Activated effector memory CD4-positive, alpha-beta T cell treated with anti-CD3 and anti-CD28 coated beads, Interleukin-2, amount 50 U/mL, for 16 hours (primary cell): ENCODE data around the gene TFE3.
"Not testable (repeated sequence)": the region's sequence is repeated elsewhere in the genome, so short reads cannot be mapped to it uniquely, and the experiment has no call there.

Source experiments
- DNase-seq: peaks from one replicate; pipeline ENCODE4 v3.0.0-alpha.2; 2020

Gene TFE3

DNA sequence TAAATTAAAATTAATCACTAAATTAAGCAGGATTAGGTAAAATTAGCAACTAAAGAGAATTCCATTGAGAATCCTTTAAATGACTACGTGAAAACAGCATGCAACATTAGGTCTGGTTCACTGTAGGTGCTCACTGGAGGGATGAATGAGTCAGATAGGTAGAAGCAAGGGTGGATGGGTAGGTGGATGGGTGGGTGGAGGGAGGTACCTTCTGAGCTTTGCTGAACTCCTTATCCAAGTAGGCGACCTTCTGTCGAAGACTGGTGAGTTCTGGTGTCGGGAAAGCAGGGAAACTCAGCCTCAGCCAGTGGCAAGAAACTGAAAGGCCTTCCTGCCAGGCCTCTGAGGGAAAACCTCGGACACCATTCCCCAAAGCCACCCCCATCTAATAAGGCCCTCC, 44.1 kb downstream of the TFE3 start:
- DNase-seq = no peak

DNA sequence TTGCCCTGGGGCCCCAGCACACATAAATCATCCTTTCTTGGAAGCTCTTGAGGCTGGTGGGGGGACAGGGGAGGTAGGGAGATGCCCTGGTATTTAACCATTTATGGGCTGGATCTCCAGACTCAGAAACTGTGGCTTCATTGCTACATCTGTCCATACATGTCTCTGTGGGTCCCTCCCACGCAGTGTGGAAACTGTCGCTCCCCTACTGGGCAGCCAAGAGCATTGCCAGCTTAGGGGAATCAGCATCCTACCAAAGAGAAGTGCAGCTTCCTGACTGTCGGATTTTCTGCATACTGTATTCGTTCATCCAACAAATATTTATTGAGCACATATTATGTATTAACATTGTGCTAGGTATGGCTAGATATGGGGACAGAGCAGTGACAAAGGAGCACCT, 44.8 kb downstream of the TFE3 start:
- DNase-seq = no peak

DNA sequence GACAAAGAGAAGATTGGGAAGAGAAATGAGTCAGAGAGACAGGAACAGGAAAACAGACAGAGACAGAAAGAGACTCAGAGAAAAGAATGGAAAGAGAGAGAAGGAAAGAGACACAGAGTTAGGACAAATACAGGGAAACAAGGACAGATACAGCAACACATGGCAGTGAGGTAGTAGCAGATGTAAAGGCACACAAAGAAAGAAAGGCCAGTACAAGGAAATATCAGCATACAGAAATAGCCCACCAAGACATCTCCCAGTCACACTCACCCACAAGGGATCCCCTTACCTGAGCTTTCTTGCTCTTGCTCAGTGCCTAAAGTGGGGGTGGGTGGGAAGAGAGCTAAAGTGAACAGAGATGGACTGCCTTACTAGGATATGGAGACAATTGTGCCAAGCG, 45.3 kb downstream of the TFE3 start:
- no peak for DNase-seq

DNA sequence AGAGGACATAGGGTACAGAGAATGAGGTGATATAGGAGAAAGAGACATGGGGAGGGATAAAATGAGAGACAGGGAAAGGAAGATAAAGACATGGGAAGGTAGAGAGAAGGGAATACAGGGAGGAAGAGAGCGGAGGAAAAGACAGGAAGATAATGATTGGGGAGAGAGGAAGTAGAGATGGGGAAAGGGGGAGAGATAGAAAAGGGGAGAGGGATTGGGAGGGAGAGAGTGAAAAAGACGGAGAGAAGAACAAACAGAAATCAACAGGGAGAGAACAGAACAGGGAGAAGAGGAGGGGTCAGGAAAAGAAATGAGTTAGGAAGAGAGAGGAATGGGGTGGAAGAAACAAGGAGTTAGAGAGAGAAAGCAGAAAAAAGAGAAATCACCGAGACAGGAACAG, 45.7 kb downstream of the TFE3 start:
- DNase-seq = no peak

DNA sequence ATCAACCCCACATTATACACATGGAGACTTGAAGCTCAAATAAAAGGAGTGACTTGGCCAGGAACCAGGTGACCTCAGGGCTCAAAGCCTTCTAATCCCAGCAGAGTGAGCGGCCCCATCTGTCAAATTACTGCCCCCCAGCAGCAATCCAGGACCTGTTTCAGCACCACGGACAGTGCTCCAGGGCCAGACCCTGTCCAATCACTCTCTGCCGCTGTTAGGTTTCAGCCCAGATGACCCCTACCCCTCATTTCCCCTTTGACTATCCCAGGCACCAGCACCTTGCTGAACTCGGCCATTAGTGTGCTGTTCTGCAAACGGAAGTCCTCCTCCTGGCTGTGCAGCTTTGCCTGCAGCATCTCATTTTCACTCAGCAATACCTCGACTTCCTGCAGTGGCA, 46.2 kb downstream of the TFE3 start:
- DNase-seq = no peak

DNA sequence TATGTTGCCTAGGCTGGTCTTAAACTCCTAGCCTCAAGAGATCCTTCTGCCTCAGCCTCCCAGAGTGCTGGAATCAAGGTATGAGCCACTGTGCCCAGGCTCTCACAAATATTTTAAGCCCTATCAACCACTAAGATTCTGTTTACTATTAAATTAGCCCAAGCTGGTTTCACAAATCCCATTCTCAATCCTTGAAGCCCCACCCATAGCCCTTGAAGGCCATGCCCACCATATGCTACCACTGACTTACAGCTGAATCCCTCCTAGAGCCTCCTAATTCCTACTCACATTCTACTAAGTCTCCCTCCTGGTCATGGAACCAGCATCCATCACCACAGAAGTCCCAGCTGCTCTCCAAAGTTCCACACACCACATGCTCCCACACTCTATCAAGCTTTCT, 50.8 kb downstream of the TFE3 start:
- no peak for DNase-seq

DNA sequence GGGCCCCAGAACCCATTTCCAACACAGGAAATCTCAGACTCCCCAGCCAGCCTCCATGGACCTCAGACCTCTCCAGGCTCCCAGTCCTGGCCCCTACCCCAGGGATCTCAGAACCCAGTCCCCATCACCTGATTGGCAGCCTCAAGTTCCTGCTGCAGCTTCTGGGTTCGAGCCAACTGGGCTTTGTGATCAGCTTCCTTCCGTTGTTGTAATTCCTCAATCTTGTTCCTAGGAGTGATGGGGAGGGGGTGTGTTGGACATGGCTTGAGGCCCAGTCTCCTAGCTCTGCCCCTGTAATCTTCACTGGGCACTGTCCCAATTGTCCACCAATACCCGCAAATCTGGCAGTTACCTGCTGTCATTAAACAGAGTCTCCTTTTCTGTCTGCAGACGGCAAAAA, 53.7 kb downstream of the TFE3 start:
- DNase-seq = no peak

DNA sequence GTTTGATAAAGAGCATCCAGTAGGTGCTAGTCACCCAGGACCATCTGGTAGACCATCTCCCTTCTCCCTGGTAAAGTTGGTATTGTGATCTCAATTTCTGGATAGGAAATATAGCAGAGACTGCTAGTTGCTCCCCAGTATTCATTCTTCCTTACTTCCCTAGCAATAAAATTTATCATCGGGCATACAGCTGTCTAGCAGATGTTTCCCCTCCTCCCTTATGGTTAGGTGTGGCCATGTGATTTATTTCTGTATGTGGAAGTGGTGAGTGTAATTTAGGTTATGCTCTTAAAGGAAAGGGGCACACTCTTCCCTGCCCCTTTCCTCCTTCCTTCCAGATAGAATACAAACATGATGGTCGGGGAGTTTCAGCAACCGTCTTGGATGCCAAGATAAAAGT, 59.3 kb downstream of the TFE3 start:
- no peak for DNase-seq

DNA sequence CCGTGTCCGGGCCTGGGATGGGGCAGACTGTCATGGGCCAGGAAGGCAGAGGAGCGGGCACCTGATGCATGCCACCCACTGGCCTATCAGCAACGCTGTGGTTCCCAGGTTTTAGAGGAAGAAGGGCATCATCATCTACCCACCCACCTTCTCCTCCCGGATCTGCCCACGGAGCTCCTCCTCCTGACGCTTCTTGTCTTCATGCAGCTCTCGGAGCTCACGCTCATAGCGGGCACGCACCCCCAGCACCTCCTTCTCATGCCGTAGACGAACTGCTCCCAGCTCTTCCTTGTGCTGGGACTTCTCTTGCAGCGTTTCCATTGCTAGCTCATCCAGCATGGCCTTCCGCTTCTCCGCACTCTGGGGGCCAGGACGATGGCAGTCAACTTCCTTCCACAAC, 60.1 kb downstream of the TFE3 start:
- DNase-seq = no peak

DNA sequence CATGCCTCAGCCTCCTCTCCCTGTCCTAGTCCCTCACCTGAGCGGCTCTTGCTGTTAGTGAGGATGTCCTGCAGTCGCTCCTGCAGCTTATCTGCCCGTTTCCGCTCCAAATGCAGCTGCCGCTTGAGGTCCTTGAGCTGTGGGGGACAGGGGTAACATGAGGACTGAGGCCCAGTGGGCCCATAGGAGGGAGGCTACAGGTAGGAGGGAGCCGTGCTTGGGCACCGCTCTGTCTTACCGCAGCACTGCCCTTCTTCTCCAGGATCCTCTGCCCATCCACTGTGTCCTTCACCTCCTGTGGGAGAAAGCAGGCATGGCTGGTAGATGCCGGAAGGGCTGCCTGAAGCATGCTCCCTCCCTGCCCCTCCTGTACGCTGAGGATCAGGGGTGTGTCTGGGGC, 62.0 kb downstream of the TFE3 start:
- DNase-seq = no peak

DNA sequence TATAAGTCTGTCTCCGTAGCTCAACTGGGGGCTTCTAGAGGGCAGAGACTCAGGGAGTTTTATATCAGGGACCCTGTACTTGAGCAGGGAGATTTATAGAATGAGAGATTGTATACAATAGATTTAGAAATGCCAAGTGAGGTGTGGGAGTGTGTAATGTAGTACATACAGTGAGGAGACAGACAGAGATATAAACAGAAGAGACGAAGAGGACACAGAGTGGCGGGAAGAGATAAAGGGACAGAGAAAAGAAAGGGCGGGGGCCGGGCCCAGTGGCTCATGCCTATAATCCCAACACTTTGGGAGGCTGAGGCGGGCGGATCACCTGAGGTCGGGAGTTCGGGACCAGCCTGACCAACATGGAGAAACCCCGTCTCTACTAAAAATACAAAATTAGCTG, 62.8 kb downstream of the TFE3 start:
- DNase-seq = not testable (repeated sequence)
